Spleen (tissue), 7 donors: ENCODE data around the gene SLC66A1.
A peak's percentile ranks its signal among the peaks of the same experiment; 100 is the strongest.

Source experiments
- CTCF ChIP-seq, 11 experiments: fragments of 200-600 bp in 7 of 11; fragments of 450-650 bp in 4 of 11; sonication (generic) in 4 of 11; IDR thresholded peaks in 8 of 11; conservative IDR thresholded peaks in 3 of 11; 1 replicate in 7 of 11; 2 replicates in 4 of 11; pipeline versions ENCODE4 v1.4.0 to v1.8.0; 2016 to 2021; ENCODE audit warnings: antibody characterized with exemption in 11 of 11, inconsistent platforms in 4 of 11, mild to moderate bottlenecking in 1 of 11
- POLR2A ChIP-seq, 3 donors: fragments of 450-650 bp; IDR thresholded peaks; one replicate each; pipeline ENCODE4 v1.5.1; 2017; ENCODE audit warnings: antibody characterized with exemption in 3 of 3, mild to moderate bottlenecking in 1 of 3
- POLR2AphosphoS5 ChIP-seq, 3 donors: sonication (generic); formaldehyde crosslinking; IDR thresholded peaks; one replicate each; pipeline ENCODE4 v1.5.1; 2017; ENCODE audit warnings: antibody characterized with exemption in 3 of 3
- donor health status: DM: no; HTN: no; CAD: no; lungs with moderate emphysema.
- donor health status: DM: no; HTN: no; CAD: no.
- donor health status: DM: no; HTN: no; CAD: no.

DNA sequence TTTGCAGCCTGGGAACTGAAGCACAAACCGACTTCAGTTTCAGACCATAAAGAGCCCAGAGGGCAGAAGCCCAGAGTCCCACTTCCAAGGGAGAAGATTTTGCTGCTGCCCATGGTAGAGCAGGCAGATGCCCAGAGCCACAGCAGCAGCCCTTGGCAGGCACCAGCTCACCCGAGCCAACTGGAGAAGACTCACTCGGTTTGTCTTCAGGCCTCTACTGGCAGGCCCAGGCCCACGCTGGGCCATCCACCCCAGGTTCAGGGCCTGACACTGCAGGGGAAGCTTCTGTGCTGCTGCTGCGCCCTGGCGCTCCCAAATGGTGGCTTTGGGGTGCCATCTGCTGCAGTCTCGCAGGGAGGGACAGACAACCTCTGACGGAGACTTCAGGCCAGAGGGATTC lies 33.3 kb downstream of the SLC66A1 start:
- no peak for TF ChIP-seq CTCF (IDR thresholded peaks at IDR 0.05 in 8 of 11, conservative IDR thresholded peaks at IDR 0.05 in 3 of 11)
- no peak for TF ChIP-seq POLR2A (IDR thresholded peaks at IDR 0.05)
- peak in 1 of 3 donors; percentile 47 for TF ChIP-seq POLR2AphosphoS5 (IDR thresholded peaks at IDR 0.05)
